Fibroblast of lung (primary cell): Measurements from ENCODE around the gene SELP. TPM values are rescaled to one million over a fixed set of nuclear protein-coding genes. Genes with fewer than 3 reads are reported as not detected.

Experiments
- DNase-seq, 2 donors: peaks; one replicate each; pipeline versions ENCODE4 v3.0.0 to v3.0.0-alpha.2; 2010; ENCODE audit warnings: low read depth in 2 of 2
- H2AFZ ChIP-seq: 2 replicates; pipeline ENCODE4 v1.5.1; 2012; ENCODE audit warnings: low read length, control low read depth, inconsistent platforms
- H3K27ac ChIP-seq: 2 replicates; pipeline ENCODE4 v1.5.1; 2011; ENCODE audit warnings: low read length, control low read depth; ENCODE audit not compliant: insufficient read depth
- H3K27me3 ChIP-seq: 2 replicates; pipeline ENCODE4 v1.5.1; 2011; ENCODE audit warnings: mild to moderate bottlenecking, low read length; ENCODE audit not compliant: control insufficient read depth, insufficient read depth
- H3K36me3 ChIP-seq: 2 replicates; pipeline ENCODE4 v1.5.1; 2011; ENCODE audit warnings: low read length; ENCODE audit not compliant: control insufficient read depth, insufficient read depth
- H3K4me1 ChIP-seq: 2 replicates; pipeline ENCODE4 v1.5.1; 2011; ENCODE audit warnings: low read length; ENCODE audit not compliant: control insufficient read depth, insufficient read depth; ENCODE audit errors: extremely low read depth
- H3K4me2 ChIP-seq: 2 replicates; pipeline ENCODE4 v1.5.1; 2011; ENCODE audit warnings: low read length, control low read depth; ENCODE audit not compliant: insufficient read depth; ENCODE audit errors: extremely low read depth
- H3K4me3 ChIP-seq, 4 experiments: fragments of 200-600 bp in 1 of 4; sonication (generic) in 1 of 4; replicated peaks in 1 of 4; 2 replicates each; pipeline ENCODE4 v1.5.1; 2011 to 2016; ENCODE audit warnings: low read length in 4 of 4, low read depth in 3 of 4, mild to moderate bottlenecking in 3 of 4, control low read depth in 2 of 4, inconsistent platforms in 1 of 4, mixed read lengths in 1 of 4; ENCODE audit not compliant: insufficient read depth in 1 of 4; ENCODE audit errors: control extremely low read depth in 1 of 4
- H3K79me2 ChIP-seq: 2 replicates; pipeline ENCODE4 v1.5.1; 2012; ENCODE audit warnings: mild to moderate bottlenecking, low read length, inconsistent platforms; ENCODE audit not compliant: control insufficient read depth, insufficient read depth
- H3K9ac ChIP-seq: 2 replicates; pipeline ENCODE4 v1.5.1; 2011; ENCODE audit warnings: mild to moderate bottlenecking, low read length, control low read depth; ENCODE audit not compliant: insufficient read depth
- H3K9me3 ChIP-seq: 2 replicates; pipeline ENCODE4 v1.5.1; 2012; ENCODE audit warnings: low read depth, low read length; ENCODE audit not compliant: control insufficient read depth, insufficient read depth
- H4K20me1 ChIP-seq: 2 replicates; pipeline ENCODE4 v1.5.1; 2011; ENCODE audit warnings: low read length; ENCODE audit not compliant: control insufficient read depth, insufficient read depth; ENCODE audit errors: extremely low read depth
- EZH2 ChIP-seq: IDR thresholded peaks from 2 replicates; pipeline ENCODE4 v1.5.1; 2012; ENCODE audit warnings: low read length, control low read depth, mild to moderate bottlenecking; ENCODE audit errors: missing control alignments
- polyA plus RNA-seq, 2 donors: library from polyadenylated mRNA; depleted of rRNA in 1 of 2; stranded (reverse) in 1 of 2; unstranded in 1 of 2; fragments of >200 nt; gene quantifications; 2 replicates each; pipeline ENCODE4 v1.2.1, GENCODE V29; 2011 to 2012; ENCODE audit warnings: missing spikeins in 1 of 2
- total RNA-seq: library from RNA; depleted of rRNA; stranded (reverse); fragments of >200 nt; gene quantifications from 2 replicates; pipeline ENCODE4 v1.2.1, GENCODE V29; 2014
- TF ChIP-seq, protein P1 (sequence below), 2 donors: IDR thresholded peaks in 1 of 2; conservative IDR thresholded peaks in 1 of 2; 1 replicate in 1 of 2; 2 replicates in 1 of 2; pipeline ENCODE4 v1.5.1; 2011 to 2012; ENCODE audit warnings: low read length in 2 of 2, control low read depth in 1 of 2, inconsistent platforms in 1 of 2, low read depth in 1 of 2, mild to moderate bottlenecking in 1 of 2

Gene SELP
- total and polyA plus RNA-seq, 2 donors (not counting 1 experiment from before 2014, with no cell fraction given): not detected

- no peaks in the 10 kb centered on the region for H3K27me3 ChIP-seq
- no peak overlapping the region for H3K9ac ChIP-seq
- no peaks in the 10 kb centered on the region for H3K36me3 ChIP-seq
- DNase-seq: no peak
- no peak overlapping the region for H3K4me3 ChIP-seq
- no peak overlapping the region for H3K27ac ChIP-seq
- no peaks in the 10 kb centered on the region for H3K9me3 ChIP-seq
- no peak overlapping the region for H2AFZ ChIP-seq
- no peaks in the 10 kb centered on the region for H3K4me1 ChIP-seq
- no peaks in the 10 kb centered on the region for H4K20me1 ChIP-seq
- H3K79me2 ChIP-seq: no peaks in the 10 kb centered on the region
- TF ChIP-seq, protein P1, sequence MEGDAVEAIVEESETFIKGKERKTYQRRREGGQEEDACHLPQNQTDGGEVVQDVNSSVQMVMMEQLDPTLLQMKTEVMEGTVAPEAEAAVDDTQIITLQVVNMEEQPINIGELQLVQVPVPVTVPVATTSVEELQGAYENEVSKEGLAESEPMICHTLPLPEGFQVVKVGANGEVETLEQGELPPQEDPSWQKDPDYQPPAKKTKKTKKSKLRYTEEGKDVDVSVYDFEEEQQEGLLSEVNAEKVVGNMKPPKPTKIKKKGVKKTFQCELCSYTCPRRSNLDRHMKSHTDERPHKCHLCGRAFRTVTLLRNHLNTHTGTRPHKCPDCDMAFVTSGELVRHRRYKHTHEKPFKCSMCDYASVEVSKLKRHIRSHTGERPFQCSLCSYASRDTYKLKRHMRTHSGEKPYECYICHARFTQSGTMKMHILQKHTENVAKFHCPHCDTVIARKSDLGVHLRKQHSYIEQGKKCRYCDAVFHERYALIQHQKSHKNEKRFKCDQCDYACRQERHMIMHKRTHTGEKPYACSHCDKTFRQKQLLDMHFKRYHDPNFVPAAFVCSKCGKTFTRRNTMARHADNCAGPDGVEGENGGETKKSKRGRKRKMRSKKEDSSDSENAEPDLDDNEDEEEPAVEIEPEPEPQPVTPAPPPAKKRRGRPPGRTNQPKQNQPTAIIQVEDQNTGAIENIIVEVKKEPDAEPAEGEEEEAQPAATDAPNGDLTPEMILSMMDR (conservative IDR thresholded peaks at IDR 0.05 in 1 of 2, IDR thresholded peaks at IDR 0.05 in 1 of 2; ENCODE audit: low read depth in 1 of 2, low read length in 2 of 2): no peak
- TF ChIP-seq EZH2: no peak
- H3K4me2 ChIP-seq: no peak overlapping the region
These were observed 14.4 kb upstream of the SELP start for GRCh38 chr1:169644297-169644696.

DNA sequence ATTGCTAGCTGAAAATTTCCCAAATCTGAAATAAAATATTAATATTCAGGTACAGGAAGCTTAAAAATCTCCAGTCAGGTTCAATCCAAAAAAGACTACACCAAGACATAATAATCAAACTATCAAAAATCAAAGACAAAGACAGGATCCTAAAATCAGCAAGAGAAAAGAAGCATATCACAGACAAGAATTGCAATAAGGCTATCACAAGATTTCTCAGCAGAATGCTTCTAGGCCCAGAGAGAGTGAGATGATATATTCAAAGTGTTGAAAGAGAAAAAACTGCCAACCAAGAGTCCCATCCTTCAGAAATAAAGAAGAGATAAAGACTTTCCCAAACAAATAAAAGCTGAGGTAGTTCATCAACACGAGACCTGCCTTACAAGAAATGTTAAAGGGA, 5.0 kb upstream of the SELP start:
- TF ChIP-seq EZH2: no peak
- TF ChIP-seq, protein P1 (conservative IDR thresholded peaks at IDR 0.05 in 1 of 2, IDR thresholded peaks at IDR 0.05 in 1 of 2; ENCODE audit: low read depth in 1 of 2, low read length in 2 of 2): no peak

DNA sequence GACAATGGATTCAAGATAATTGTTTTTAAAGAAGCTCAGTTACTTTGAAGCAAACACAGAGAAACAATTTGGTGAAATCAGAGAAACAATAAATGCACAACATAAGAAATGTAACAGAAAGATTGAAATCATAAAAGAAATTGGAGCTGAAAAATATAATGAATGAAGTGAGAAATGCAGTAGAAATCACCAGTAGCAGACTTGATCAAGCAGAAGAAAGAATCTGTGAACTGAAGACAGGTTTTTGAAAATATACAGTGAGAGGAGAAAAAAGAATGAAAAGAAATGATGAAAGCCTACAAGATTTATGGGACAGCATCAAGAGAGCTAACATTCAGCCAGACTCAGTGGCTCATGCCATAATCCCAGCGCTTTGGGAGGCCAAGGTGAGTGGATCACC, 4.2 kb upstream of the SELP start:
- no peak overlapping the region for H3K4me3 ChIP-seq
- H3K79me2 ChIP-seq: no peaks in the 10 kb centered on the region
- no peaks in the 10 kb centered on the region for H3K27me3 ChIP-seq
- no peaks in the 10 kb centered on the region for H3K4me1 ChIP-seq
- no peak overlapping the region for H3K27ac ChIP-seq
- H3K9ac ChIP-seq: no peak overlapping the region
- no peak overlapping the region for H3K4me2 ChIP-seq
- H4K20me1 ChIP-seq: no peaks in the 10 kb centered on the region
- H3K36me3 ChIP-seq: no peaks in the 10 kb centered on the region
- H2AFZ ChIP-seq: no peak overlapping the region
- H3K9me3 ChIP-seq: no peaks in the 10 kb centered on the region
- no peak for TF ChIP-seq EZH2
- TF ChIP-seq, protein P1 (conservative IDR thresholded peaks at IDR 0.05 in 1 of 2, IDR thresholded peaks at IDR 0.05 in 1 of 2; ENCODE audit: low read depth in 1 of 2, low read length in 2 of 2): no peak
- no peak for DNase-seq

More for the DNA sequence above, 5.0 kb upstream of the SELP start:
- Histone ChIP-seq H3K36me3 (no peaks in the 10 kb centered on the region), H3K9me3 (no peaks in the 10 kb centered on the region), H2AFZ (no peak overlapping the region), H4K20me1 (no peaks in the 10 kb centered on the region), H3K4me3 (no peak overlapping the region), H3K27ac (no peak overlapping the region), H3K79me2 (no peaks in the 10 kb centered on the region), H3K4me1 (no peaks in the 10 kb centered on the region), H3K9ac (no peak overlapping the region), H3K4me2 (no peak overlapping the region), H3K27me3 (no peaks in the 10 kb centered on the region)
- no peak for DNase-seq
